TTC549 (cell line): Measurements from ENCODE around the gene ITGA8.

Experiments
- FAIRE-seq: peaks from 2 replicates; lab custom pipeline; 2012; peaks lifted over from hg19 to GRCh38; lab: Jason Lieb, UNC

The ITGA8 gene

DNA sequence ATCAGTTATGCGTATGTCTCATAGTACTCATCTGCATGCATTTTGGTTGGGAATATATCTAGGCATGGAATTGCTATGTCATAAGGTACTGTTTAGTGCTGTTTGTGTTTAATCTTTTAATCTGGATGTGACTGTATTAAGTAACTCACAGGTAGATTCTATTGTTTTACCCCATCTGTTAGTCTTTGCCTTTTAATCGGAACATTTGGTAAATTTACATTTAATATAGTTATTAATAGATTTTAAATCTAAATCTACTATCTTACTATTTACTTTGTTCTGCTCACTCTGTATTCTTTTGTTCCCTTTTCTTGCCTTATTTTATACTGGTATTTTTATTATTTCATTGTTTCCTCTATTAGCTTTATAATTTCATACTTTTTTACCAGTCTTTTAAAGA lies 10.6 kb upstream of the ITGA8 start:
- no peak for FAIRE-seq

DNA sequence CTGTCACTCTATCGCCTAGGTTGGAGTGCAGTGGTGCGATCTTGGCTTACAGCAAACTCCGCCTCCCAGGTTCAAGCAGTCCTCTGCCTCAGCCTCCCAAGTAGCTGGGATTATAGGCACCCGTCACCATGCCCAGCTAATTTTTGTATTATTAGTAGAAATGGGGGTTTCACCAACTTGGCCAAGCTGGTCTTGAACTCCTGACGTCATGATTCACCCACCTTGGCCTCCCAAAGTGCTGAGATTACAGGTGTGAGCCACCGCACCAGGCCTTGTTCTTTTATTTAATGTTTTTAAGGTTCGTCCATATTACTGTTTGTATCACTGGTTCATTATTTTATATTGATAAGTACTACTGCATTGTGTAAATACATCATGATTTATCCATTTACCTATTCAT lies 10.2 kb upstream of the ITGA8 start:
- FAIRE-seq, result no peak

DNA sequence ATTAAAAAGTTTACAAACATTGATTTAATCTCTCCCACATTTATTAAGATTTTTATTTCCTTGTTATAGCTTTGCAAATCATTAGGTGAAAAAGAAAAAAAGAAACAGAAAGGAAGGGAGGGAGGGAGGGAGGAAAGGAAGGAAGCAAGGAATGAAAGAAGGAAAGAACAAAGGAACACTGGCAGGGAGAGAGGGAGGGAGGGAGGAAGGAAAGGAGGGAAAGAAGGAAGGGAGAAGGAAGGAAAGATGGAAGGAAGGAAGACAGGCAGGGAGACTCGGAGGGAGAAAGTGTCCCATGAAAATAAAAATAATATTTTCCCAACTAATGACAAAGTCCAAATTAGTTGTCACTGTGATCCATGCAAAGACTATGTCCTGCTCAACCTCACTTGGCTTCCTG lies 6.3 kb upstream of the ITGA8 start:
- FAIRE-seq, result no peak

DNA sequence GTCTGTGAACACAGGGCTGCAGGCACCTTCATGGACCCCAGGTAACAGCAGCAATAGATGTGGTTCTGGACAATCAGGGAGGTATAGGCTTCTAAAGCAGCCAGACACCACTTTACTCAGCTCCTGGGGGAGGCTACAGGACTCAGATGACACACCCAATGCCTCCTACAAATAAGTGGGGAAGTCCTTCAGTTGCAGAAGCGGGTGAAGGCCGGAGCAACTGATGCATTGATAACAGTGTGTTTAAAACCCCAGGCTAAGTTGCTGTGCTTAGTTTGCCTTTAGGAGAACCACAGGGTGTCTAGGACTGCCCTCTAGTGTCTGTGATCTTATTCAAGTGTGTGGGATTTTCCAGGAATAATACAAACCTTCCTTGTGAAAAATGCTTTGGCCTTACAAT lies 5.9 kb upstream of the ITGA8 start:
- FAIRE-seq, result peak; percentile 79

DNA sequence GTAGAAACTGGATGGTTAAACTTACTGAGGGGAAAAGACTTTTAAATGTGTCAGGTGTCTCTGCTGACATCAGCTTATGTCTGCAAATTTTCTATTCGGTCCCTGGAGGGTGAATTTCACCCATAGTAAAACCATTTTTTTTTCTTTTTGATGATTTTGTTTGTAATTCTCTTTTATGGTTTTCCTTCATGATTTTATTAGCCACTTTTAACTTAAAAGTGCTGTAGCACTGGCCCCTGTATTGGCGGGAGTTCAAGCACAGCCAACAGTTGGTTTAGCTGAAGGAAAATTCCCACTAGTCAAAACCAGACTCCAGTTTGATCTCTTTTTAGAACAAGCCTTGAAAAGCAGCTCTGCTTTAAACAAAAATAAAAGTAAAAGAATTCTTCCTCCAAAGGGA lies 5.0 kb upstream of the ITGA8 start:
- FAIRE-seq, result no peak

DNA sequence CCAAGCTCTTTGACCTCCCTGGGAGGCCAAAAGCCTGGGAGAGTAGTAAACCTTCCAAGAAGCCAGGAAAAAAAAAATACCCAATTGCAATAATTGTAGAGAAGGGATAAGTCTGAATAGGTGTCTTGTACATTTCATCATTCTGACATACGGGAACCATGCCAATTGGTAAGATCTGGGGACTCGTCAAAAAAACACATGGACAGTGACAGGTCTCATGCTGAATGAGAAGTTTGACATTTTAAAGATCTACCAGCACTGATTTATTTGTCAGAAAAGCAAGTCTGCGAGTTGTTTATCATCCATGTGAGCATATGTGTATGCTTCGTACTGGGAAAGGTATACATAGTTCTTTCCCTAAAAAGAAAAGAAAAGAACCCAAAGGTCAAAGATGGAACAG lies 4.1 kb upstream of the ITGA8 start:
- no peak for FAIRE-seq

DNA sequence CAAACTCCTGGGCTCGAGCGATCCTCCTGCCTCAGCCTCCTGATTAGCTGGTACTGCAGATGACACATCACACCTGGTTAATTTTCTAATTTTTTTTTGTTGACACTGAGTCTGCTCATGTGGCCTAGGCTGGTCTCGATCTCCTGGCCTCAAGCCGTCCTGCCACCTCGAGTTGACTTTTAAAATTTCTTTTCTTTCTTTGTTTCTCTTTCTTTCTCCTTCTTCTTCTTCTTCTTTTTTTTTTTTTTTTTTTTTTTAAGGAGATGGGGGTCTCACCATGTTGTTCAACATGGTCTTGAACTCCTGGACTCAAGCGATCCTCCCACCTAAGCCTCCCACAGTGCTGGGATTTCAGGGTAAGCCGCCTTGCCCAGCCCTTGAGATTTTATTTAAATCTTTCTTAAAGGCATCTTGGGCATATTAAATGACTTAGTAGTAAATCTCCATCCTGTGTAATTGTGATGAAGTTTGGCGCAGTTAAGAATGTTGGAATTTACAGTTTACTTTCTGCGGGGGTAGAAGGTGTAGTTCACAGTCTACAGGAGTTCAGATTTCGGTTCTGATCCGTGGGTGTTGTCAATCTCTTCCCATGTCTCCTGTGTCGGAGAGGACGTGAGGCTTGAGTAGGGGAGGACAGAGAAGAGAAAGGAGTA lies 1.0 kb upstream of the ITGA8 start:
- no peak for FAIRE-seq

DNA sequence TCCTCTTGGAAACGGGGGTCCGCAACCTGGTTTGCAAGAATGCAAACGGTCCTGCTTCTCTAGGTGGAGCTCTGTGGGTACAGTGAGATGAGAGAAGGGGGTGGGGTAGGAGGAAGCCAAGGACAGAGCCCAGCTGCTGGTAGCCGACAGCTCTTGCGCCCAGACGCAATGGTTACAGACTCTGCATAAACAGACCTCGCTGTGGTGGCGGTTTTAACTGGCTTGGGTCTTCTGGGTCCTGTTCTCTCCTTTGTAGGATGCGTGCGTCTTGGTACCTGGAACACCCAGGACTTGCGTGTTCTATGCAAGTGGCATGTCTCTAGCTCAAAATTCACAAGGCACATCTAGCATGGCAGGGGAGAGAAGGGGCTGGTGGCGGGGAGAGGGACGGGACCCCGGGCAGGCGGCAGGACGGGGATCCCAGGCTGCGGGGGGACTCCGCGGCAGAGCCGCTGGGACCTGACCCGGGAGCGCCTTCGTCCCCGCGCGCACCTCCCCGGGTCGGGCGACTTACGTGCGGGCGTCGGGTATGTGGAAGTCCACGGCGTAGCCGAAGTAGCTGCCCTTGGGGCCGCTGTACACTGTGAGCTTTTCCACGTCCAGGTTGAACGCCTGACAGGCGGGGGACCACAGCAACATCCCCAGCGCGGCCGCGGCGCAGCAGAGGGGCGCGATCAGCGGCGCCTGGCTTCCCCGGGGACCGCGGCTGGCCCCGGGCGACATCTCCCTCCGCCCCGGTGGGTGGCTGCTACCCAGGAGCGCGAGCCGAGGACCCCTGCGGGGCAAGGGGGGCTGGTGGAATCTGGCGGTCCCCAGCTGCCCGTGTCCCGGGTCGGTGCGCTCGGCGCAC lies 448 bp downstream of the ITGA8 start:
- FAIRE-seq, result no peak

DNA sequence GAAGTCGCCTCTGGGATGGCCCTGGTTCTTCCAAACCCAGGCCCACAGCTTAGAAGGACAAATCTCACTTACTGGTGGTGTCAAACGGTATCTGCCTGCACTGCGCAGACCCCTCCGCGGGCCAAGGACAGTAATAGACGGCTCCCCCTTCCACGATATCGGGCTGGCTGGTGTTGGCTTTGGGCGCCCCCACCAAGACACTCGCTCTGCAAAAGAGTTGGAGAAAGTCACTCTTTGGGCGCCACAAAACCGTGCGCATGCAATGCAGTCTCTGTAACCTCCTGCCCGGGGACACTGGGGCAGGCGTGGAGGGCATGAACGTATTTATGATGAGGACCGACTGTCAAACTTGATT lies 1.1 kb downstream of the ITGA8 start:
- no peak for FAIRE-seq

DNA sequence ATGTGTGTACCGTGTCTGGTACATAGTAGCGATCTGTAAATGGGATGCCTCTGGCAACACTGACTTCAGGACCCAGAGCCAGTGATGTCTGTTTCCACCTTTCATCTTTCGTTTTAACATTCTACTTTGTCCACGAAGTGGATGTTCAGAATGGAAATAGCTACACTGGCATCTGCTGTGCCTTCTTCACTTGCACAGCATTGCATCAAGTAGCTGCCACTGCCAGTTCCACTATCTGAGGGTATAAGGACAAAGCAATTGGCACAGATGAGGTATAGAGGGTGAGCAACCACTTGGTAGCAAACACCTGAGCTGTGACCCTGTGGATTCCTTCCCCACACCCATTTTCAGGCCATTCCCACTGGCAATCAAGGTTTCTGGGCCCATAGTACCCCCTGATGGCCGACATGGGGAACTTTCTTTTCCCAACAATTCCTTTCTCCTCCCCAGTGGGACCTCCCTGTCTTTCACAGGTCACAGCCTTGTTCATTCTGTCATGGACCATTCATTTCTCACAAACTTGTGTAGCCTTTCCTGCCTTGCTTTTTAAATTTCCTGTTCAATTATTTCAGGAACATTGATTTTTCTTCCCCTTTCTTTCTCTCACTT lies 4.0 kb downstream of the ITGA8 start:
- FAIRE-seq, result no peak

DNA sequence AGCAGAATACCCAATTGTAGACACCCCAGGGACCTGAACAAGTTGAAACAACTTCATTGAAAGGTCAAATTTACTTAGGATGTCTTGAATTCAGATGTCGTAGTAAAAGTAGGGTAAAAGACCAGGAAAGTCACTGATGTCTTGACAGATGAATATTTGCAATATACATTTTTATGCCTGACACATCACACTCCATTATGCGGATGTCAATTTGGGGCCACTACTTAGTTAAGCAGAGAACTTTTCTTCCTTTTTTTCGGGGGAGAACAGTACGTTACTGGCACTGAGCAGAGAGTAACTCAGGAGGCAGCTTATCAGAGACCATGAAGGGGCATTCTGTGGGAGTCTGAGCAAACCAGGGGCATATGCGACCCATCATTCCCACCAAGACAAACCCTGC lies 4.9 kb downstream of the ITGA8 start:
- no peak for FAIRE-seq

DNA sequence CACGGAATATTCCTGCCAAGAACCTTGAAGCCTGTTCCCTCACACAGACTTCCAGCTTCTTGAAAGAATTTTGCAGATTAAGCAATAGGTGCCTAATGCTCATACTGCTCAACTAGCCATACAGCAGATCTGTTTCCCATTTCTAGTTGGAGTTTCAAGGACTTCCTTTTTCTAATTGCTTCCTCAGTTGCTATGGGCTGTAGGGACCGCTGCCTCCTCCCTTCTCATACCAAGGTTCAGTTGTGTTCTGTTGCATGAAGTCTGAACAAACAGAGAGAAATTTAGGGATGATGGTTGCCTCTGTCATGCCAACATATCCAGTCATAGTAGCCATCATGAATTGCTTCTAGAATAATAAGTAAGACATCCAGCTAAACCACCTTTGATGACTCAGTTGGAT lies 6.8 kb downstream of the ITGA8 start:
- no peak for FAIRE-seq

DNA sequence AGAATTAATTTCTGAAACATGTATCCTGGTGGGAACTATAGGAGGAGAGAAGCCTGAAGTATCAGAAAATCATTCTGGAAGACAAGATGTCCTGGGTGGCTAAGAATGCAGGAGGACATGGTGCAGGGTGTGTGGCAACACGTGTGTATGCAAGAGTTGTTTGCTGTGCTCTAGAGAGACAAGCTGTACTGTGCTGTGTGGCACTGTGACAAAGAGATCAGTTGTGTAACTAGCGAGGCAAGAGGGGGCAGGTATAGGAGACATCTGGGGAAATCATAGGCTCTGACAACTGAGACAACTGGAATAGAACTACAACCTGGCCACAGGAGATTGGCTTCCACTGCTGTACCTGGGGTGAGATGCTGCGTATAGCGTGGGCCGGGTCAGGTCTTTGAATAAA lies 9.3 kb downstream of the ITGA8 start:
- FAIRE-seq, result no peak

DNA sequence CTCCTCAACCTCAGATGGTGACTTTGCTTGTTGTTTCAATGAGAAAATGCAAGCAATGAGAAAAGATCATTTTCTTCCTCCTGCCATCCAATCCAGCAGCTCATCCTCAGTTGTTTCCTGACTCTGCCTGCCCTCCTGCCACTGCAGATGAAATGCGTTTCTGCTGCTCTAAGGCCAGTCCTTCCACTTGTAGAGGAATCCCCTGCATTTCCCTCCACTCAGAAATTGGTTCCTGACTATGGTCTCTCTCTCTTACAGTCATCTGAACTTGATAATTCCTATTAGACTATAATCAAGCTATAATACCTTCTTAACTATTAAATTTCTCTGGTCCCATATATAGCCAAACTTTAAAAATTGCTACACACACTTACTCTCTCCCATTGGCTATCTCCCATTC lies 14.4 kb downstream of the ITGA8 start:
- no peak for FAIRE-seq

DNA sequence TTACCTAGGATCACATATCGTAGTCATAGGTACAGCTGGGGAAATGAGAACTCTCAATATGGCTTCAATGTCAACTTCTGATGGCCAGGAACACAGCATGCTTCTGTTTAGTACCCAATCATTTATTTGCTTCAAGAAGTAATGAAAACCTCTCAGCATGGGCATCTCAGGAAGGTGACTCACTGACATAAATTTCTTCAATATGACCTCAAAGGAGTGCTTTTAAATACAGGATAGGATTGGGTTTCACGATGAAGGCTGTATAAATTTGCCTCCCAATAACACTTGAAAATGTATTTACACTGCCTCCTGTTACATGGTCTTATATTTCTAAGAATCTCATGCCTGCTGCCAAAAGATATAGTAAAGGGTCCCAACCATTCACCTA lies 15.1 kb downstream of the ITGA8 start:
- FAIRE-seq, result no peak

DNA sequence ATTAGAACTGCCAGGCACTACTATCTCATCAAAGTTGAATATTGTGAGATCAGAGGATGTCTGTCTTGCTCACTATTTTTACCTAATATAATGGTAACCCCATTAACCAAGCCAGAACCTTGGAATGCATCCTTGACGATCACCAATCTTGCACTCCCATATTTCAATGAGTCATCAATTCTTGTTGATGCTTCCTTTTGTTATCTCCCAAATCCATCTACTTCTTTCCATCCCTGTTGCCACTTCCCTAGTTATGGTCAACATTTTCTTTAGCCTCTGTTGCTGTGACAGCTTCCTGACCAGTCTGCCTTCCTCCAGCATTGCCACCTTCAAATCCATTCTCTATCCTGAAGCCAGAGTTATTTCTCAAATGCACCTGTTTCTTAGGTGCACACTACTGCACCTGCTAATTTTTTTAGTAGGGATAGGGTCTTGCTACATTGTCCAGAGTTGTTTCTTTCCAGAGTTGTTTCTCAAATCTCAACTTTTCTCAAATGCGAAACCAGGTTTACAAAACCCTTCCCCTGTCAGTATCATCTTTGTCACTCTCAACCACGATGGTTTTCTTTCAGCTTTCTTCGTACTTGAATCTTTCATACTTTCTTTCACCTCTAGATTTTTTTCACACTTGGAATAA lies 15.7 kb downstream of the ITGA8 start:
- no peak for FAIRE-seq

DNA sequence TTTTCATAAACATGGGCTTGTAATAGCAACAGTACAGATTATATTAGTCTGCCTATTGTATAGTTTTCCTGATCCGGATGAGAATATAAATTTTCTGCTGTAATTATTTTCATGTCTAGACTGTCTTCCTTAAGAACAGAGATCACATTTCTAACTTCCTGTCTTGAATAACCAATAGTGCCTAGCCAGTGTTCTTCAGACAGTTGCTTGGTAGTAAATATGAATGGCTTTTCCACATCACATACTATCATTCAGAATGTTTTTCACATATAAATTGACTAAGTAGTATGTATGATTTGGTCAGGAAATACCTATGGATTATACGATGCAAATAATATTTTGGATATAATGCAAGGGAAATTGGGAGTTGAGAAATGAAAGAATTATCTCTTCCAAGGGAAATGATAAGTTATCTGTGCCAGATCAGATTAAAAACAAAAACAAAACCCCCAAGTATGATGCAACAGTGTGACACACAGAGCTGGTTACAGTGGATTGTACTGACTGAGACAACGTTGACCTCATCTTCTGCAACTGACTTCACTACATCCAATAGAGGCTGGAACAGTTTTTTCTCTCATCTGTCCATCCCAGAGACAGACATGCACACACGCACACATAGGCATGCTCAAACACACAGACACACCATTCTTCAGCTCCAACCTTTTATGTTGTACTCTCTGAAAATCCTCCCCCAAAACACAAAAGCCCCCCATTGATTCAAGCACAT lies 16.4 kb downstream of the ITGA8 start:
- no peak for FAIRE-seq

DNA sequence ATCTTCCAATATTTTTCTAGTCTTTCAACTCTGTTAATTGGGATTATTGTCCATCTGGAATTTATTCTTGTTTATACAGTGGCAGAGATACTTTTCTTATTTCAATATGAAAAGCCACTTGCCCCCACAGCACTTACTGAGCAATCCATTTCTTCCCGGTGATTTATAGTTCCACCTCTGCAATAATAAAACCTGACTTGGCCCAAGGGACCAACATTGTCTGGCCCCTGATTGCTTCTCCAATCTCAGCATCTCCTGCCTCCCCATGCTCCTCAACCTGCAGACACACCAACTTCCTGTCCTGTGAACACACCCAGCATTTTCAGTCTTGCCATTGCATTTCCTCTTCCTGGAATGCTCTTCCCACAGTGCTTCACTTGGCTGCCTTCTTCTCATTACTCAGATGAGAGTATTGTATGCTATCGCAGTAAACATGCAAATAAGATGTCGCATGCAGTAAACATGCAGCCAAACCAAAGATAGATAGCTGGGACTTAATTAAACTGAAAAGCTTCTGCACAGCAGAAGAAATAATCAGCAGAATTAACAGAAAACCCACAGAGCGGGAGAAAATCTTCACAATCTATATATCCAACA lies 19.5 kb downstream of the ITGA8 start:
- FAIRE-seq, result no peak

DNA sequence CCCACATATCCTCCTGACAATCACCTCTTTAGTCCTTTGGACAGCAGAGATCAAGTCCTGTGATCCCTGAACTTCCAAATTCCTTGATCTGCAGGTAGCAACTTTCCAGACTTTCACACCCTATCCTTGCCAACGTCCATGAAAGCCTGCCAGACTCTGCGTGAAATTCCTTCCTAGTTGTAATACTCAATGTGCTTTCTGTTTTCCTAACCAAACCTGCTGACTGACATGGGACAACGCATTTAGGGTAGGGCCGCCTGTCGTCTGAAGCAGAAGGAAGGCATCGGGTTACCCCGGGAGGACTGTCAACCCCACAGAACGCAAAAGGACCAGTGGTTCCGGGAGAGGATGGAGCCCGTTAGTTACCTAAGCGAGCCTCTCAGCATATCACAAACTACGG lies 23.9 kb downstream of the ITGA8 start:
- no peak for FAIRE-seq

DNA sequence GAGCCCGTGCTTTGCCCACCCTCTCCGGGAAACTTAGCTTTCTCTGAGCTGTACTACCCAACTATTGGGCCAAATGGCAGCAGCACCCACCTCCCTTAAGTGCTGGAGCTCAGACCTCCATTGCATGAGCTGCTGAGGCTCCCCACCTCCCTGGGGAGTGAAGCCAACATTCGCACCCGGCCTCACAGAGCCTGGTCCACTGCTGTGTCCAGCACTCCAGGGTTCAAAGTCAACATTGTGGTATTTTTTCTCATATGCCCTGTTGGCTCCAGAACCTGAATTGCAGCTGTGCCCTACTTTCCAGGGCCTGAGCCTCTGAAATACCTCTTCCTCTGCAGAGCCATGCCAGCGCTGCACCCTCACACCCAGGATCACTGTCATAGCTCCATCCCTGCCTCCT lies 29.7 kb downstream of the ITGA8 start:
- FAIRE-seq, result no peak

DNA sequence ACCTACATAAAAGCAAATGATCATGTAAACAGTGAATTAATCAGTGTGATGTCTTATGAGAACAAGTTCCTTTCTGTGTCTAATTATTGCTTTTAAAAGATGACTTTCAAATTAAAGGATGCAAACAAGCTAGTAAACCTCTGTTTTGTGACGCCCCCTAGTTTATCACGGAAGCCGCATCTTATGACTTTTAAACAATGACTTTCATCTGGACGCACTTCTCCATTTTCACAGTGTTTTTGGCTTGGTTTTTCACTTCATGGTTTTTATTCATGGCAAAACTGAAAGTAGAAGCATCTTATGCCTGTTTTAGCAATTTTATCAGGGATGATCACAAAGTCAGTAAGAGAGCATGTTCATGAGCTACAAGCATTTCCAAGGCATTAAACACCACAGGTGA lies 35.0 kb downstream of the ITGA8 start:
- no peak for FAIRE-seq

DNA sequence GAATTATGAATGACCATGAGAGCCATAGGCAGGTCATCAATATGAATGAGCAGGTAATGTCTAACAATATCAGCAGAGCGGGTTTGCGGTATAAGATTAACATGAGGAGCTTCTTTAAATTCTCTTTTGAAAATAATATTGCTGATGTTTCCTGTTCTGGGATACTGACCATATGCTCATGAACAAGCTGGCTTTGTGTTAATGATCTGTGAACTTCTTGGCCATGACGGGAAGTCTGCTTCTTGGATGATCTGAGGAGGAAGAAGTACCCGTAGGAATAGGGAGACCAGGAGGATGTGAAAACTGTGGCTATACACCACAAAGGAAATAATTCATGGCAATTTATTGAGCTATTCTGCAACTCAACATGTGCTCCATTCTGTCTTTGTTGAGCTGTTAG lies 38.6 kb downstream of the ITGA8 start:
- no peak for FAIRE-seq
